Mesendoderm (in vitro differentiated cells): Measurements from ENCODE around the gene TCF4.

Source experiments
- DNase-seq: peaks from one replicate; pipeline ENCODE4 v3.0.0; 2013
- H2AK5ac ChIP-seq: 2 replicates; pipeline ENCODE4 v1.6.1; 2013; ENCODE audit warnings: low read length, inconsistent platforms
- H2BK120ac ChIP-seq: 2 replicates; pipeline ENCODE4 v1.6.1; 2013; ENCODE audit warnings: low read depth, mild to moderate bottlenecking, low read length, moderate library complexity, mixed read lengths
- H2BK15ac ChIP-seq: replicated peaks from 2 replicates; pipeline ENCODE4 v1.6.1; 2013; ENCODE audit warnings: low read depth, mild to moderate bottlenecking, moderate library complexity
- H2BK5ac ChIP-seq: 2 replicates; pipeline ENCODE4 v1.6.1; 2013; ENCODE audit warnings: low read length, inconsistent platforms
- H3K18ac ChIP-seq: 2 replicates; pipeline ENCODE4 v1.6.1; 2013; ENCODE audit warnings: mild to moderate bottlenecking, low read length, mixed read lengths
- H3K23ac ChIP-seq: one replicate; pipeline ENCODE4 v1.6.1; 2013; ENCODE audit warnings: low read length
- H3K27ac ChIP-seq: 2 replicates; pipeline ENCODE4 v1.5.1; 2013; ENCODE audit warnings: low read depth, mild to moderate bottlenecking, inconsistent platforms, low read length, moderate library complexity
- H3K27me3 ChIP-seq: 2 replicates; pipeline ENCODE4 v1.6.1; 2013; ENCODE audit warnings: low read length, control low read depth, mild to moderate bottlenecking, inconsistent platforms; ENCODE audit not compliant: insufficient read depth, poor library complexity
- H3K36me3 ChIP-seq: 2 replicates; pipeline ENCODE4 v1.6.1; 2013; ENCODE audit warnings: low read length, inconsistent platforms; ENCODE audit not compliant: control insufficient read depth, insufficient read depth
- H3K4ac ChIP-seq: one replicate; pipeline ENCODE4 v1.6.1; 2013; ENCODE audit warnings: low read depth, mild to moderate bottlenecking, low read length, moderate library complexity
- H3K4me1 ChIP-seq: 2 replicates; pipeline ENCODE4 v1.6.1; 2013; ENCODE audit warnings: low read depth, low read length, inconsistent platforms; ENCODE audit not compliant: control insufficient read depth
- H3K4me2 ChIP-seq: 2 replicates; pipeline ENCODE4 v1.6.1; 2013; ENCODE audit warnings: low read length
- H3K4me3 ChIP-seq: 2 replicates; pipeline ENCODE4 v1.5.1; 2013; ENCODE audit warnings: mild to moderate bottlenecking, low read length
- H3K56ac ChIP-seq: one replicate; pipeline ENCODE4 v1.6.1; 2013; ENCODE audit warnings: low read length
- H3K79me1 ChIP-seq: 2 replicates; pipeline ENCODE4 v1.6.1; 2013; ENCODE audit warnings: low read length, inconsistent platforms
- H3K79me2 ChIP-seq: 2 replicates; pipeline ENCODE4 v1.6.1; 2013; ENCODE audit warnings: mild to moderate bottlenecking, low read length; ENCODE audit not compliant: control insufficient read depth, insufficient read depth
- H3K9ac ChIP-seq: 2 replicates; pipeline ENCODE4 v1.6.1; 2013; ENCODE audit warnings: low read length, inconsistent platforms
- H4K5ac ChIP-seq: one replicate; pipeline ENCODE4 v1.6.1; 2013; ENCODE audit warnings: low read length
- H4K8ac ChIP-seq: one replicate; pipeline ENCODE4 v1.6.1; 2013; ENCODE audit warnings: low read depth, mild to moderate bottlenecking, control low read depth, low read length, moderate library complexity
- WGBS: extraction: QIAGEN DNeasy Blood & Tissue Kit; methylation state at CpG from one replicate; pipeline ENCODE4 v1.1.7; 2013; ENCODE audit warnings: low lambda C conversion rate, missing lambda C conversion rate; ENCODE audit not compliant: insufficient coverage; ENCODE audit errors: extremely low coverage; 5-methylcytosine and 5-hydroxymethylcytosine counted together

The TCF4 gene

GRCh38 chr18:55261253-55261652 lies 326.7 kb downstream of the TCF4 start:
- no peak overlapping the region for H2BK5ac ChIP-seq
- H3K79me2 ChIP-seq: no peaks in the 10 kb centered on the region
- H3K23ac ChIP-seq: no peak overlapping the region
- H2AK5ac ChIP-seq: no peak overlapping the region
- H4K8ac ChIP-seq: no peak overlapping the region
- no peak overlapping the region for H3K9ac ChIP-seq
- H4K5ac ChIP-seq: no peak overlapping the region
- DNase-seq: no peak
- WGBS: no CpG with 5 or more reads among the region's 4 CpGs
- no peak overlapping the region for H3K27ac ChIP-seq
- peaks cover 2% of the 10 kb centered on the region for H3K79me1 ChIP-seq
- H2BK15ac ChIP-seq: no peak overlapping the region
- H2BK120ac ChIP-seq: no peak overlapping the region
- no peaks in the 10 kb centered on the region for H3K27me3 ChIP-seq
- H3K4me3 ChIP-seq: no peak overlapping the region
- no peak overlapping the region for H3K4me2 ChIP-seq
- H3K36me3 ChIP-seq: no peaks in the 10 kb centered on the region
- no peak overlapping the region for H3K4ac ChIP-seq
- no peak overlapping the region for H3K56ac ChIP-seq
- no peak overlapping the region for H3K18ac ChIP-seq
- H3K4me1 ChIP-seq: peaks cover 5% of the 10 kb centered on the region

- H2AK5ac ChIP-seq: no peak overlapping the region
- no peak overlapping the region for H4K8ac ChIP-seq
- peaks cover 1% of the 10 kb centered on the region for H3K36me3 ChIP-seq
- no peak overlapping the region for H3K9ac ChIP-seq
- no peak overlapping the region for H2BK5ac ChIP-seq
- no CpG with 5 or more reads among the region's 4 CpGs for WGBS
- H3K79me1 ChIP-seq: no peaks in the 10 kb centered on the region
- no peak overlapping the region for H3K27ac ChIP-seq
- no peak for DNase-seq
- H2BK120ac ChIP-seq: no peak overlapping the region
- no peak overlapping the region for H3K56ac ChIP-seq
- no peaks in the 10 kb centered on the region for H3K27me3 ChIP-seq
- no peak overlapping the region for H4K5ac ChIP-seq
- no peak overlapping the region for H3K18ac ChIP-seq
- no peak overlapping the region for H2BK15ac ChIP-seq
- no peak overlapping the region for H3K4ac ChIP-seq
- no peaks in the 10 kb centered on the region for H3K4me1 ChIP-seq
- no peaks in the 10 kb centered on the region for H3K79me2 ChIP-seq
- H3K23ac ChIP-seq: no peak overlapping the region
- no peak overlapping the region for H3K4me2 ChIP-seq
- no peak overlapping the region for H3K4me3 ChIP-seq
Observed at GRCh38 chr18:55258088-55258487, 329.9 kb downstream of the TCF4 start.

- Histone ChIP-seq H2BK120ac (peak overlapping the region; percentile 21), H3K4ac (no peak overlapping the region), H3K4me1 (no peaks in the 10 kb centered on the region), H2AK5ac (no peak overlapping the region), H3K79me1 (no peaks in the 10 kb centered on the region), H2BK5ac (no peak overlapping the region), H3K27me3 (no peaks in the 10 kb centered on the region), H2BK15ac (no peak overlapping the region), H3K56ac (no peak overlapping the region), H3K27ac (no peak overlapping the region), H4K8ac (no peak overlapping the region), H3K18ac (no peak overlapping the region), H3K36me3 (peaks cover 1% of the 10 kb centered on the region), H3K4me3 (no peak overlapping the region), H3K9ac (no peak overlapping the region), H3K23ac (no peak overlapping the region), H3K79me2 (no peaks in the 10 kb centered on the region), H3K4me2 (no peak overlapping the region), H4K5ac (no peak overlapping the region)
- DNase-seq: no peak
- no CpG with 5 or more reads among the region's 1 CpG for WGBS
Observed at GRCh38 chr18:55256929-55257289, 331.1 kb downstream of the TCF4 start.

- DNase-seq: no peak
- Histone ChIP-seq H3K18ac (no peak overlapping the region), H2BK5ac (no peak overlapping the region), H3K4ac (no peak overlapping the region), H3K4me2 (no peak overlapping the region), H3K79me2 (no peaks in the 10 kb centered on the region), H2BK120ac (no peak overlapping the region), H3K9ac (no peak overlapping the region), H3K4me1 (no peaks in the 10 kb centered on the region), H3K36me3 (peaks cover 1% of the 10 kb centered on the region), H2AK5ac (no peak overlapping the region), H3K23ac (no peak overlapping the region), H3K27me3 (no peaks in the 10 kb centered on the region), H3K4me3 (no peak overlapping the region), H4K5ac (no peak overlapping the region), H4K8ac (no peak overlapping the region), H3K79me1 (no peaks in the 10 kb centered on the region), H3K56ac (no peak overlapping the region), H3K27ac (no peak overlapping the region), H2BK15ac (no peak overlapping the region)
- no CpG with 5 or more reads among the region's 7 CpGs for WGBS
Observed at GRCh38 chr18:55256226-55256928, 331.6 kb downstream of the TCF4 start.

GRCh38 chr18:55253814-55254213 lies 334.2 kb downstream of the TCF4 start:
- no peak overlapping the region for H2BK15ac ChIP-seq
- H3K18ac ChIP-seq: no peak overlapping the region
- no peaks in the 10 kb centered on the region for H3K79me1 ChIP-seq
- no peak overlapping the region for H3K4me2 ChIP-seq
- no peak overlapping the region for H2AK5ac ChIP-seq
- no peak overlapping the region for H2BK5ac ChIP-seq
- no peak for DNase-seq
- WGBS: no CpG with 5 or more reads among the region's 1 CpG
- H2BK120ac ChIP-seq: no peak overlapping the region
- H3K36me3 ChIP-seq: peaks cover 1% of the 10 kb centered on the region
- no peak overlapping the region for H3K4me3 ChIP-seq
- no peak overlapping the region for H4K8ac ChIP-seq
- no peak overlapping the region for H3K4ac ChIP-seq
- no peak overlapping the region for H3K9ac ChIP-seq
- H3K27me3 ChIP-seq: no peaks in the 10 kb centered on the region
- H3K27ac ChIP-seq: no peak overlapping the region
- H4K5ac ChIP-seq: no peak overlapping the region
- H3K79me2 ChIP-seq: no peaks in the 10 kb centered on the region
- no peak overlapping the region for H3K56ac ChIP-seq
- no peaks in the 10 kb centered on the region for H3K4me1 ChIP-seq
- no peak overlapping the region for H3K23ac ChIP-seq

- Histone ChIP-seq H3K18ac (no peak overlapping the region), H3K4me2 (no peak overlapping the region), H3K27ac (no peak overlapping the region), H4K5ac (no peak overlapping the region), H2BK15ac (no peak overlapping the region), H2BK120ac (no peak overlapping the region), H3K23ac (no peak overlapping the region), H4K8ac (no peak overlapping the region), H2AK5ac (no peak overlapping the region), H3K27me3 (no peaks in the 10 kb centered on the region), H3K4me1 (no peaks in the 10 kb centered on the region), H3K9ac (no peak overlapping the region), H3K79me2 (no peaks in the 10 kb centered on the region), H3K79me1 (no peaks in the 10 kb centered on the region), H2BK5ac (no peak overlapping the region), H3K4ac (no peak overlapping the region), H3K4me3 (no peak overlapping the region), H3K56ac (no peak overlapping the region), H3K36me3 (peaks cover 1% of the 10 kb centered on the region)
- no CpG with 5 or more reads among the region's 2 CpGs for WGBS
- no peak for DNase-seq
Observed at GRCh38 chr18:55252901-55253300, 335.1 kb downstream of the TCF4 start.
